NT2/D1 (cell line): ENCODE measurements around the gene ATP11C.

ENCODE experiments used
- SUZ12 ChIP-seq: IDR thresholded peaks from 2 replicates; pipeline ENCODE4 v1.6.1; 2011; ENCODE audit not compliant: insufficient read length, insufficient read depth; ENCODE audit errors: extremely low read depth
- YY1 ChIP-seq: IDR thresholded peaks from 2 replicates; pipeline ENCODE4 v1.6.1; 2011; ENCODE audit not compliant: insufficient read length, insufficient read depth

- TF ChIP-seq YY1 (no peak), SUZ12 (no peak)
These were observed 170.3 kb downstream of the ATP11C start for GRCh38 chrX:139762400-139763183.
